ENCODE data around the gene TUBGCP2.

TUBGCP2 gene

GRCh38 chr10:133230044-133230361, 78.7 kb downstream of the TUBGCP2 start, which contains the start of gene UTF1:
UTF1 (plus strand) TSS chr10:133230217; CDS start chr10:133230289, 72 bp downstream.
- DNase-seq (ENCODE audit: low spot score), result no peak

DNA sequence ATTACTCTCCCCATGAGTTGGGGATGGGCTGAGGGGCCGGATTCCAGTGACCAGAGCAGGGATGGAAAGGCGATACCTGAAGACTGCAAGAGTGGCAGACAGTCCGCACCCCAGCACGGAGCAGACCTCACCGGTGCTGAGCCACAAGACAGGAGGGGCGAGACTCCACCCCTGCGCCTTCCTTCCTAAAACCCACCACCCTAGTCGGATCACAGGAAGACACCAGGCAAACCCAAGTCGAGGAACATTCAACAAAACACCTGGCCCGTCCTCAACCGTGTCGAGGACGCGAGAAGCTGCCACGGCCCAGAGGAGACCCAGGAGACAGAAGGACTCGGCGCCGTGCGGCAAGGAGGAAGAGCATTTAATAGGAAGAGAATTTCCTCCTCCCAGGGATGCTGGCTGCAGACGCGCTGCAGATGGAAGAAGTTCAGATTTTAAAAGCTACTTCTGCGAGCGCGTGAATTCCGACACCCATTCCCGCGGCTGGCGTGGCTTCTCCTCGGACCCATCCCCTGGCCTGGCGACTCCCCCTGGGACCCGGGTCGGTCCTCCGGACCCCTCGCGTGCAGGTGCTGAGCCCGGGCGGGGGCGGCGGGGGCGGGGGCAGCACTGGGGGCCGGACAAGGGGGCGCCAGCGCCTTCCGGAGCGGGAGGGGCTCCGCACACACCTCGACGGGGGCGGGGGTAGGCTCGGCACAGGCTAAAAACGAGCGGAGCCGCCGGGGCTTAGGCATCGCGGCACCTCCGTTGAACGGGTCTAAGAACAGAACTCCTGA, 79.2 kb downstream of the TUBGCP2 start:
- no peak for DNase-seq (ENCODE audit: low spot score)

Data from kidney capillary endothelial cell (primary cell).